GM18526 (cell line): ENCODE data around the gene GNAI3.

ENCODE experiments used
- POLR2A ChIP-seq: IDR thresholded peaks from 3 replicates; pipeline ENCODE4 v1.6.1; 2011; ENCODE audit not compliant: insufficient read length; ENCODE audit errors: extremely low read depth

Gene GNAI3

GRCh38 chr1:109641078-109641740 is 92.8 kb downstream of the GNAI3 start:
- TF ChIP-seq POLR2A, result no peak

DNA sequence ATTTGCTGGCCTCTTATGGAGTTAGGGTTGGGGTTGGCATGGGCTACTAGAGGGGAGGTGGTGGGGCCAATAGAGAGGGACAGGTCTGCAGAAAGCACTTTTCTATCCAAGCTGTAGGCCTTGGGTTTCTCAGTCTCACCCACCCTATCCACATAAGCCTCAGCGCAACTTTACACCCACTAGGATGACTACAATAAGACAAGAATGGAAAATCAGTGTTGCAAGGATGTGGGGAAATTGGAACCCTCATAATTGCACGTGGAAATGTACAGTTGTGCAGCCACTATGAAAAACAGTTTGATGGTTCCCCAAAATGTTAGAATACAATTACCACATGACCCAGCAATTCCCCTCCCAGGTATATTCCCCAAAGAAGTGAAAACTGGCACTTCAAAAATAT is 93.4 kb downstream of the GNAI3 start:
- no peak for TF ChIP-seq POLR2A

- TF ChIP-seq POLR2A, result no peak
These were observed 94.2 kb downstream of the GNAI3 start for GRCh38 chr1:109642626-109643025.

DNA sequence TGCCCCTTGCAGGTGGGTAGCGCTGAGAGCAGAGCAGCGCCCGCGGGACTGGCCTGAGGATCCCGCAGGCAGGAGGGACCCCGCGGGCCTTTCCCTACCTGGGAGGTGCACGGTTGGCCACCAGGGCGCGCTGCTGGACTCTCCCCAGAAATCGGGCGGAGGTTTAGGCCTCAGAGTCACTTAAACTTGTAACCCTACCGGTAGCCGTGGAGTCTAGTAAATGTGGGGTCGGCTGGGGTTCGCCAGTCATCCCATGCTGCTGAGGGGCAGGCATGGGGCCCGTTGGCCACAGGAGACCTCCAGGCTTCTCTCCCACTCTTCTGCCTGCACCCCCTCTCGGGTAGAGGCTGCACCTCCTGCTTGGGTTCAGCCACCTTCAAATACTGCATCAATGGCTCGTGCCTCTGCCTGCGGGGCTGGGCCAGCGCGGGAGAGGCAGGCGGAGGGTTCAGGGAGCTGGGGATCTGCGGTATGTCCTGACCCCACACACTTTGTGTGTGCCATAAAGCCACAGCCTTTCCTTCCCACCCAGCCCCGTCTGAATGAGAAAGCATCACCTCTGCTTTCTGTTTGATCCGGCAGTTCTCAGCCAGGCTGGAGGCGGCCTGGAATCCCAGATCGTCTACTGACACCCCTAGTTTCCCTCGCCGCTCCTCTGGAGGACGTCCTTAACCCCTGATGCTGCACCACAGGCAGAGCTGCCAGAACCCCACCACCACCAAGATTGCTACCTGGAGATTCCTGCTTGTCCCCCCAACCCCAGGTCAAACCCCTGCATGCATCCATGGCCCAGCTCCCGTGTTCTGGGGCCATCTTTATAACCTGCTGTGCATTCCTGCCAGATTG is 95.2 kb downstream of the GNAI3 start:
- TF ChIP-seq POLR2A, result no peak

DNA sequence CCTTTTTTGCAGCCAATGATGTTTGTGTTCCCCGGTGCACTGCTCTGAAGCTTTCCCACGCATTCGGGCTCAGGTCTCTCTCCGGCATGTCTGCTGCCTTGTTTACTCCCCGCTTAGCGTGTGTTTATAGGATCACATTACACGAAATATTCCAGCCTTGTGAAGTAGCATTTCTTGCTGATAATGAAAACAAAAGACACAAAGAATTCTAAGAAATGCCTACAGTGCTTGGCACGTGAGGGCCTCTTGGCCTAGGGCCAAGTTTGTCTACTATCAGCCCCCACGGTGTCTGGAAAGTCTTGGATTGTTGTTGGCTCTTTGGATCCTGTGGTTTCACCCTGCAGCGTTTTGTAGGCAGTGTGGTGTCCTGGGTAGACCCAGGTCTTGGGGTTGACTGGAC is 96.3 kb downstream of the GNAI3 start:
- TF ChIP-seq POLR2A, result no peak

DNA sequence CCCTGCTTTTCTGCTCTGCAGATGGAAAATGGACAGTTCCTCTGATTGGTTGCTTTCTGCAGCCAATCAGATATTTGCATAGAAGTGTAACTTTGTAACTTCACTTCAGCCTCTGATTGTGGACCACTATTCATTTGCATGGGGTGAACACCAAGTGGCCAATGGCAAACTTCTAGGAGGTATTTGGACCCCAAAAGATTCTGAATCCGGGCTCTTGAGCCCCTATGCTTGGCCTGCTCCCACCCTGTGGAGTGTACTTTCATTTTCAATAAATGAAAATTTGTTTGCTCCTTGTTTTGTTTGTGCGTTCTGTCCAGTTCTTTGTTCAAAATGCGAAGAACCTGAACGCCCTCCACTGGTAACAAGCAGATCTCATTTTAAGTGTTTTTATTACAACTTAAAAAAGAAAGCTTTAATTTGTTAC is 101.1 kb downstream of the GNAI3 start:
- no peak for TF ChIP-seq POLR2A

GRCh38 chr1:109650609-109651008 is 102.2 kb downstream of the GNAI3 start:
- no peak for TF ChIP-seq POLR2A

GRCh38 chr1:109652402-109652801 is 104.0 kb downstream of the GNAI3 start:
- TF ChIP-seq POLR2A, result no peak

GRCh38 chr1:109653306-109653705 is 104.9 kb downstream of the GNAI3 start:
- TF ChIP-seq POLR2A, result no peak

GRCh38 chr1:109654519-109654918 is 106.1 kb downstream of the GNAI3 start:
- no peak for TF ChIP-seq POLR2A

GRCh38 chr1:109655615-109656519 is 107.5 kb downstream of the GNAI3 start, which contains the start of gene GSTM4:
Gene GSTM4, plus strand, starts transcription at chr1:109656099. Its CDS starts 291 bp downstream, at chr1:109656390.
- TF ChIP-seq POLR2A, result peak; percentile 55

GRCh38 chr1:109657395-109657794 is 109.0 kb downstream of the GNAI3 start:
- no peak for TF ChIP-seq POLR2A

DNA sequence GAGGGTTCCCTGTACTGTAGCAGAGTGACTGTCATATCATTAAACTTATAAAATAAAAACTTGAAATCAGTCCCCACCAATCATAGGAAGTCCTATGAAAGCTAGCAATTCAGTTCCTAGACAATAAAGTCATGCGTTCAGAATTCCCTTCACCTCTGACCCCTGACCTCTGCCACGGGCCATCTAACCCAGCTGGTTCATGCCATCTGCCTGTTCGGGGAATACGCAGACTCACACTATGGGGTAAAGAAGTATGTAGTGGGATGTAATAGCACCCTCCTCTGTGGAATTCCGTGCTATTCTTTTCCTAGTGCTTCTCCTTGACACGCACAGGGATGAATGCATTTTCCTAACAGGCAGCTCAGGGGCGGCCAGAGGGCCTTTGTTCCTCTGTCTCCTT is 109.6 kb downstream of the GNAI3 start:
- no peak for TF ChIP-seq POLR2A

- no peak for TF ChIP-seq POLR2A
These were observed 110.2 kb downstream of the GNAI3 start for GRCh38 chr1:109658533-109659042.

DNA sequence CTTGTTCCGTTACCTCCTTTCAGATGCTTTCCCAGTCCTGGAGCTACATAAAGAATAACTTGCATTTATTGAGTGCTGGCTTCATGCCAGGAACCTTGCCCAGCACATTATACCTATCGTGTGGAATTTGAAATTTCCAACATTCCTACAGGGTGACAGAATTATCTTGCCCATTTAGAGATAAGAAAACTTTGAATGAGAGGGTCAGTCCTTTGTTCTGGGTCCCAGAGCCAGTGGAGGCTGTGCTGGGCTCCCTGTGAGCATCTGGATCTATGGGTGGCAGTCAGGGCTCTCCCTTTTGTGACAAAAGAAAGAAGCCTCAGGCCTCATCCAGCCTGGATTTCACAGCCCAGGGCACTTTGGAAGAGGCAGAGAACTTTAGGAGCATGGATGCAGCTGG is 110.7 kb downstream of the GNAI3 start:
- TF ChIP-seq POLR2A, result no peak
